HG02759 (cell line): ENCODE data around the gene LOXL1.
A peak's percentile ranks its signal among the peaks of the same experiment; 100 is the strongest.

Experiments used
- ATAC-seq: cut with Tn5 transposase; IDR thresholded peaks from one replicate; pipeline ENCODE4 v1.9.1; 2021; ENCODE audit warnings: mild to moderate bottlenecking, moderate library complexity; ENCODE audit not compliant: unreplicated experiment

LOXL1 gene

GRCh38 chr15:73899197-73900094 lies 26.8 kb upstream of the LOXL1 start:
- no peak for ATAC-seq

- ATAC-seq, result no peak
Measured at GRCh38 chr15:73900095-73900712, 26.1 kb upstream of the LOXL1 start.

- no peak for ATAC-seq
Measured at GRCh38 chr15:73901126-73901810, 25.0 kb upstream of the LOXL1 start.

GRCh38 chr15:73902121-73903020 lies 23.9 kb upstream of the LOXL1 start:
- ATAC-seq, result no peak

GRCh38 chr15:73904026-73904815 lies 22.0 kb upstream of the LOXL1 start:
- no peak for ATAC-seq

- no peak for ATAC-seq
Measured at GRCh38 chr15:73905225-73905827, 20.9 kb upstream of the LOXL1 start.

GRCh38 chr15:73906346-73907034 lies 19.8 kb upstream of the LOXL1 start:
- no peak for ATAC-seq

- ATAC-seq, result no peak
Measured at GRCh38 chr15:73907035-73907408, 19.2 kb upstream of the LOXL1 start.

GRCh38 chr15:73908030-73908821 lies 18.0 kb upstream of the LOXL1 start:
- ATAC-seq, result peak; percentile 77

- no peak for ATAC-seq
Measured at GRCh38 chr15:73908822-73909122, 17.5 kb upstream of the LOXL1 start.

- ATAC-seq, result no peak
Measured at GRCh38 chr15:73909651-73910050, 16.6 kb upstream of the LOXL1 start.

- no peak for ATAC-seq
Measured at GRCh38 chr15:73910522-73911303, 15.5 kb upstream of the LOXL1 start.

GRCh38 chr15:73912030-73912596 lies 14.1 kb upstream of the LOXL1 start:
- no peak for ATAC-seq

GRCh38 chr15:73914145-73914544 lies 12.1 kb upstream of the LOXL1 start:
- ATAC-seq, result no peak

- ATAC-seq, result no peak
Measured at GRCh38 chr15:73915082-73915481, 11.2 kb upstream of the LOXL1 start.

GRCh38 chr15:73918784-73919183 lies 7.5 kb upstream of the LOXL1 start:
- no peak for ATAC-seq

- ATAC-seq, result no peak
Measured at GRCh38 chr15:73919706-73920105, 6.6 kb upstream of the LOXL1 start.
